ENCODE results near the gene ZNF804B.
A peak's percentile ranks its signal among the peaks of the same experiment; 100 is the strongest.

The ZNF804B gene

GRCh38 chr7:88759230-88760135 lies at the start of gene ZNF804B:
Gene ZNF804B, plus strand, starts transcription at chr7:88759700. Its CDS starts 277 bp downstream, at chr7:88759977.
- DNase-seq (ENCODE audit: low read depth in 2 of 2): no peak
- peak within 1 kb of the TSS in 1 of 2 donors; percentile 9 for H3K4me3 ChIP-seq (replicated peaks in 1 of 2; ENCODE audit: low read depth in 2 of 2, low read length in 2 of 2)
- TF ChIP-seq CTCF (IDR thresholded peaks at IDR 0.05; ENCODE audit: low read depth, low read length): no peak

GRCh38 chr7:88735920-88736319 lies 23.6 kb upstream of the ZNF804B start:
- no peak for TF ChIP-seq CTCF (IDR thresholded peaks at IDR 0.05; ENCODE audit: low read depth, low read length)
- DNase-seq (ENCODE audit: low read depth in 2 of 2): no peak
- no peak overlapping the region for H3K4me3 ChIP-seq (replicated peaks in 1 of 2; ENCODE audit: low read depth in 2 of 2, low read length in 2 of 2)

GRCh38 chr7:88737632-88738031 lies 21.9 kb upstream of the ZNF804B start:
- TF ChIP-seq CTCF (IDR thresholded peaks at IDR 0.05; ENCODE audit: low read depth, low read length): no peak

GRCh38 chr7:88746126-88746525 lies 13.4 kb upstream of the ZNF804B start:
- no peak for DNase-seq (ENCODE audit: low read depth in 2 of 2)
- no peak overlapping the region for H3K4me3 ChIP-seq (replicated peaks in 1 of 2; ENCODE audit: low read depth in 2 of 2, low read length in 2 of 2)
- no peak for TF ChIP-seq CTCF (IDR thresholded peaks at IDR 0.05; ENCODE audit: low read depth, low read length)

More at GRCh38 chr7:88737632-88738031, 21.9 kb upstream of the ZNF804B start:
- DNase-seq (ENCODE audit: low read depth in 2 of 2): no peak
- no peak overlapping the region for H3K4me3 ChIP-seq (replicated peaks in 1 of 2; ENCODE audit: low read depth in 2 of 2, low read length in 2 of 2)

- no peak for DNase-seq (ENCODE audit: low read depth in 2 of 2)
- H3K4me3 ChIP-seq (replicated peaks in 1 of 2; ENCODE audit: low read depth in 2 of 2, low read length in 2 of 2): no peak overlapping the region
- TF ChIP-seq CTCF (IDR thresholded peaks at IDR 0.05; ENCODE audit: low read depth, low read length): no peak
These were observed 2.7 kb upstream of the ZNF804B start for GRCh38 chr7:88756802-88757201.

- DNase-seq (ENCODE audit: low read depth in 2 of 2): no peak
- no peak overlapping the region for H3K4me3 ChIP-seq (replicated peaks in 1 of 2; ENCODE audit: low read depth in 2 of 2, low read length in 2 of 2)
- no peak for TF ChIP-seq CTCF (IDR thresholded peaks at IDR 0.05; ENCODE audit: low read depth, low read length)
These were observed 2.1 kb upstream of the ZNF804B start for GRCh38 chr7:88757371-88757770.
